Panc1 (cell line): Measurements from ENCODE around the gene SORT1.

Source experiments
- CTCF ChIP-seq: fragments of 450-650 bp; IDR thresholded peaks from 2 replicates; pipeline ENCODE4 v1.5.1; 2017; ENCODE audit warnings: mild to moderate bottlenecking
- POLR2AphosphoS5 ChIP-seq: IDR thresholded peaks from 2 replicates; pipeline ENCODE4 v1.6.1; 2012; ENCODE audit warnings: mild to moderate bottlenecking, low read depth, low read length, moderate library complexity
- REST ChIP-seq, 2 experiments: IDR thresholded peaks; 2 replicates each; pipeline ENCODE4 v1.6.1; 2011 to 2012; ENCODE audit warnings: low read depth in 2 of 2, control low read depth in 1 of 2, low read length in 1 of 2, mild to moderate bottlenecking in 1 of 2, moderate library complexity in 1 of 2; ENCODE audit not compliant: insufficient read depth in 1 of 2
- SIN3A ChIP-seq: IDR thresholded peaks from 2 replicates; pipeline ENCODE4 v1.6.1; 2012; ENCODE audit warnings: low read depth, mild to moderate bottlenecking, low read length, moderate library complexity, borderline replicate concordance; ENCODE audit not compliant: insufficient read depth
- TCF7L2 ChIP-seq: IDR thresholded peaks from 2 replicates; pipeline ENCODE4 v1.6.1; 2011; ENCODE audit warnings: mild to moderate bottlenecking, low read depth, low read length, inconsistent platforms

- no peak for TF ChIP-seq POLR2AphosphoS5
- no peak for TF ChIP-seq REST (IDR thresholded peaks at IDR 0.05; ENCODE audit: insufficient read depth in 1 of 2, low read depth in 2 of 2, low read length in 1 of 2)
- no peak for TF ChIP-seq CTCF
- TF ChIP-seq TCF7L2, result no peak
- no peak for TF ChIP-seq SIN3A
Measured at GRCh38 chr1:109282497-109282951, 115.2 kb downstream of the SORT1 start.
